GM21528 (cell line): Measurements from ENCODE around the gene DIP2B.
"Not testable (repeated sequence)": the region's sequence is repeated elsewhere in the genome, so short reads cannot be mapped to it uniquely, and the experiment has no call there.

ENCODE experiments used
- ATAC-seq: cut with Tn5 transposase; IDR thresholded peaks from one replicate; pipeline ENCODE4 v1.9.1; 2021; ENCODE audit warnings: mild to moderate bottlenecking, moderate library complexity; ENCODE audit not compliant: unreplicated experiment, low FRiP score

The DIP2B gene

DNA sequence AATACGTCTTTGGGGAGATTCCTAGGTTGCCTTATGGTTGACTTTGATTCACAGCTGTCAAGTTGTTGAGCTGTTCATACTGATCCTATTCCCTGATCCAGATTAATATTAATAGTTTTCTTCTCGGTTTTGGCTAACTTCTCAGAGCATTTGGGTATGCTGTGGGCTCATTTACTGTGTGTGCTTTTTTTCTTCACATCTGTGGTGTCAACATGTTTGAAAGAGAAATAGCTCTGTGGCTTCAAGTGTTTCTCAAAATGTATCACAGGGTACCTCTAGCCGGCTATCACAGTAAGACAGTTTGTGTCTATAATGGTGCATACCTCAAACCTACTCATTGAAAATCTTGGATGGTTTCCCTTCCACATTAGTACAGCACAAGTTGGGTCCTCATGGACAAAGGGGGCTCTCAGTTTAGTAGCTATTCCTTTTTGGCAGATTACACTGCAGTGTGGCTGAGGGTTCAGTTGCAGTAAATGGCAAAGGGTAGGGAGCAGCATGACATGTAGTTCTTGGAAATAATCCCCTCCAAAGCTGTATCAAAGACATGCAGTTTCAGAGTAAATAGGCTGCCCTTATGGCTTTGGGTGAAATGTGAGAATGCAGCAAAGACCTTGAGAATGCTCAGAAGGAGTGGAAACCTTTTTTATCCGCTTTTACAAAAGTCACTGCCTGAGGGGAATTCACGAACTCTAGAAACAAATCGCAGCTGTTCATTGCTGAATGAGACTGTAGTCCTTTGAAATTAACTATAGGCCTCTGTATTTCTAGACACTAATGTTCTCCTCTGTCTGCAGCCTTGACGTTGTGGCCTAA lies 156.7 kb downstream of the DIP2B start:
- no peak for ATAC-seq

DNA sequence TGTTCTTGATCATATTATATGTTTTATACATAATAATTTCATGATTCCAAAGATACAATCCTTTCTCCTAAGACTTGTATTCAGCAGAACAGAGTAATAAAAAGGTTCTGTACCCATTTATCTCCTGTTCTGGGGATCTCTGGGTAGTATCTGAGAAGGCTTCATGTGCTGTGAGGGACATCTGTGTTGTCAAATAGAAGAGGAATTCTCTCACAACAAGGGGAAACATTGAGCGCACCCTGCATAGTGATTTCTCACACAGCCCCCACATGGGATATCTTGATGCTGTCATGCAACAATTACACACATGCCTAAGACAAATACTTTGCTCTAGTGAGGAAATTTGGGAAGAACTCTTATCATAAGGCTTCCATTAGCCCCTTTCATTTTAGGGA lies 157.3 kb downstream of the DIP2B start:
- ATAC-seq, result no peak

DNA sequence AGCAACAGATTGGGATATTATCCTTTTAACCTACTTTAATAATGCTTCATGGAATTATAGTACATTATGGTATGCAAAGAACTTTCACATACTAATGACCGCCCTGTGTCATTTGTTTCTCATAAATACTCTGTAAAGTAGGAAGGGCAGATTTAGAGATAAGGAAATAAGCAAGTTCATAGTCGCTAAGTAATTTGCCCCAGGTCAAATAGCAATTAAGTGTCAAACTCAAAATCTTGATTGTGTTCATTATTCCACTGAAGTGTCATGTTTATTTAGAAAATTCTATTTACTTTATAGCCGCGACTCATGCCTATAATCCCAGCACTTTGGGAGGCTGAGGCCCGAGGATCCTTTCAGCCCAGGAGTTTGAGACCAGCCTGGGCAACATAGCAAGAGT lies 160.4 kb downstream of the DIP2B start:
- ATAC-seq, result no peak

DNA sequence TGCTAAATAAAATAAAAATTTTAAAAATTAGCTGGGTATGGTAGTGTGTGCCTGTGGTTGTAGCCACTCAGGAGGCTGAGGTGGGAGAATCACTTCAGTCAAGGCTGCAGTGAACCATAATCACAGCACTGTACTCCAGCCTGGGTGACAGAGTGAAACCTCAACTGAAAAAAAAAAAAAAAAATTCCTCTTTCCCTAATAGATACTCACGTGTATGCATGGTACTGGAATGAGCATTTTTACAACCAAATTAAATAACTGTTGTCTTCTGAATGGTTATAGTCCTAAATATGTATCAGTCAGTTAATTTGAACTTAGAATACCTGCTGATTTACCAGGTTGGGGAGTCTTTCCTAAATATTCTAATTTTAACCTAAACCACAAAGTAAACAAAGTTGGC lies 160.8 kb downstream of the DIP2B start:
- no peak for ATAC-seq

DNA sequence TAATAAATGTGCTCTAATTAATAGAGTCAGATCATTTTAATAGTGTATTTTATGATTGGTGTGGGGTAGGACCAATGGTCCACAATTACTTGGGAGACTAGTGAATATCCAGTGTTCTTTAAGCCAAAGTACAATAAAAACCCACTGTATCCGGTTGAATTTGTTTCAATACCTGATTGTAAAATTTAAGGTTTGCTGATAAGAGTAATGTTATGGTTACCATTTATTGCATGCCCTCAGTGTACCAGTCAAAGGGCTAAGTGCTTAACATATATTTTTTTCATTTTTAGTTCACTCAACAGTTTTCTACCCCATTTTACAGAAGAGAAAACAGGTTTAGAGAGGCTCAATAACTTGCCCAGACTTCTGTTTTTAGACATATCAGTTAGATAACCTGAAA lies 161.2 kb downstream of the DIP2B start:
- no peak for ATAC-seq

DNA sequence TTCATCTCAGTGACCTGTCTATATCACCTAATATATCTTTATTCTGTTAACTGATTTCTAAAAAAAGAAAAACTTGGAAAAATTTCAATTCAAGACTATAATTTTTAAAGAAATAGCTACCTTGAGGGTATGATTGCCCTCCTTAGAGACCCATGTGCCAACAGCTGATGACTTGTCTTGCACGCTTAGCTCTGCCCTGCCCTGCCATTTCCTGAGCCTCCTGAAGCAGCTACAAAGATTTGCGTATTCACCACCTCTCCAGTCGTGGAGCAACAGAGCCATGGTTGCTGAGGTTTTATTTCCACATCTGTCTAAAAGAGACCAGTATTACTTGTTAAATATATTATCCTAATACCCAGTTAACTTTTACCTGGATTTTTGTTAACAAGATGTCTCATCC lies 167.4 kb downstream of the DIP2B start:
- ATAC-seq, result no peak

DNA sequence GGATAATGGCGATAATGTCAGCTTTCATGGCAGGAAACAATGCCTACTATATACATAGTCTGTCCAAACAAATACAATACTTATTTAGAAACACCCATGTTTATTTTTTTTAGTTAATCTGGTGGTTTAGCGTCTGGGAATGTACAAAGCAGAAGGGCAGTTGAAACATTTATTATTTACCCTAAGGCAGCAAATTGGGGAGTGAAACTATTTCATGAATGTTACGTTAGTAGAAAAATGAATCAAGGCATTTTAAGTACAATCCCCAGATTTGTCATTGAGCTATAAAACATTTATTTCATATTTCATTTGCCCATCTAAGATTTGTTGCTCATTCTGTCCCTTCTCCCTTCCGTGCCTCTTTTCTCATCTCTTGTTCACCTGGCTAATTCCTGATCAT lies 172.0 kb downstream of the DIP2B start:
- ATAC-seq, result no peak

DNA sequence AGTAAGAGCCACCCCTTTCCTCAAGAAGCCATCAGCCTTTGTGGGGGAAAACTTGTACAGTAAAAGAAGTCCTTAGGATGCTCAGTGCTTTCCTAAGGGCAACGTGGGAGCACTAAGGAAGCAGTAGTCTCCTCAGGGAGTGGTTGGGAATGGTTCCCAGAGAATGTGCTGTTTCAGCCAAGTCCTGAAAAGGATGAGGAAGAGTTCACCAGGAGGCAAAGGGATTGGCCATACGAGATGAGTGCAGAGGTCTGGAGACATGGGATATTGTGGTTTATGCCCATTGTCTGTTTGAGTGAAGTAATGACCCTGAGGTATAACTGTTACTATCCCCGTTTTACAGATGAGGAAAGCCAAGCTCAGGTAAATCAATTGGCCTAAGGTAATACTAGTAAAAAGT lies 173.1 kb downstream of the DIP2B start:
- no peak for ATAC-seq

DNA sequence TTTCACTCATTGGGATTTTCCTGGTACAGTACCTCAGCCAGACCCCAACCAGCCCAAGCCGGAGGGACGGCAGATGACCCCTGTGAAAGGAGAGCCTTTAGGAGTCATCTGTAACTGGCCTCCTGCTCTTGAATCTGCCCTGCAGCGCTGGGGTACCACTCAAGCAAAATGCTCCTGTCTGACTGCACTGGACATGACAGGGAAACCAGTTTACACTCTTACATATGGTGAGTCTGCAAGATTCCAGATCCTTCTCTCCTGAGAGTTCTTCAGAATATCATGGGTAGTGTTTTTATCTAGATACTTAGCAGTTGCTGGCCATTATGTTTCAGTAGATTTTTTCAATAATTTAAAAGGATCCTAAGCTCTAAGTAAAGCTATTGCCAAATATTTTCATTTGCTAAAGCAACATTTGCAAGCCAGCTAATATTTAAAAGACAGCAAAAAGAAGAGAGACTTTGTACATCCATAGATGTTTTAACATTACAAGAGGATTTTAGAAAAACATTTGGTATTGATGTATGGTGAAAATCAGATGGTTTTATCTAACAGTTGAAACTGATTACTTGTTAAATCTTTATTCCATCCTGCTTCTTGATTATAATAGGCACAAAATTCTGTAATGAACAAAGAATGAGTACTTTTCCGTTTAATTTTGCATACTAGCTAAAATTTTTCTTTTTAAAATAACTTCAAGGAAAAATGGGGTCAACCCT lies 174.0 kb downstream of the DIP2B start:
- no peak for ATAC-seq

DNA sequence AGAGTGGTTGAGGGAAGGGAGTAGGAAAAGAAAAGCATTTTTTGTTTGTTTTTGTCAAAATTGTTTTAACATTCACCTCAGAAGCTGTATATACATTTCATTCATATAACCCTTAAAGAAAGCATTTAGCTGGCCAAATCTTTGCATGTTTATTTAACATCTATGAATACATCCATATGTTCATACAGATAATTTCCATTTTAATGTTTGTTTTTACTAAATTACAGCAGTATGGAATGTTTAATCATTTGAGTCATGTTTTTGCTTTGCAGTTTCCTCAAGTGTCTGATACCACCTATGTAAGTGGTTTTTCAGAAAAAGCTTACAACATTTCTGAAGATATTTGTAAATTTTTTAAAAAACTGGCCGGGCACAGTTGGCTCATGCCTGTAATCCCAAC lies 174.8 kb downstream of the DIP2B start:
- no peak for ATAC-seq

DNA sequence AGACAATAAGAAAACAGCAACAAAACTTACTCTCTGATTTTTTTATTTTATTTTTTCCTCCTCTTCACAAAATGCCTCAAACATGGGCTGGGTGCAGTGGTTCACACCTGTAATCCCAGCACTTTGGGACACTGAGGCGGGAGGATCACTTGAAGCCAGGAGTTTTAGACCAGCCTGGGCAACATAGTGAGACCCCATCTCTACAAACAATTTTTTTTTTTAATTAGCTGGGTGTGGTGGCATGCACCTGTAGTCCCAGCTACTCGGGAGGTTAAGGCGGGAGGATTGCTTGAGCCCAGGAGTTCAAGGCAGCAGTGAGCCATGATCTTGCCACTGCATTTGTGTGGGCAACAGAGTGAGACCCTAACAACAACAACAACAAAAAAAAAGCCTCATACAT lies 176.3 kb downstream of the DIP2B start:
- ATAC-seq, result not testable (repeated sequence)

DNA sequence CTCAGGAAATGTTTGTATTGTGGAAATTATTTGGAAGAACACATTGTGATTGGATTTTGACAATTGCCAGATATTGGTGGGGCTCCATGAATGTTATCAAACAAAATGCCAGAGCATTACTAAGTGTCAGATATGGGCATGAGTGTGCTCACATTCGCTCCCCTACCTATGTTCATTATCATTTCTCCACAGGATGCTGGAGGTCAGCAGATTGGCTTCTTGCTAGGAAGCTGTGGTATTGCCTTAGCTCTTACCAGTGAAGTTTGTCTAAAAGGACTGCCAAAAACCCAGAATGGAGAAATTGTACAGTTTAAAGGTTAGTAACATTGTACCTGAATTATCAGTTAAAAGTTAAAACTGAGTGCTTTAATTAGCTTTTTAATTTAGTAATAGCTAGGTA lies 180.9 kb downstream of the DIP2B start:
- no peak for ATAC-seq

DNA sequence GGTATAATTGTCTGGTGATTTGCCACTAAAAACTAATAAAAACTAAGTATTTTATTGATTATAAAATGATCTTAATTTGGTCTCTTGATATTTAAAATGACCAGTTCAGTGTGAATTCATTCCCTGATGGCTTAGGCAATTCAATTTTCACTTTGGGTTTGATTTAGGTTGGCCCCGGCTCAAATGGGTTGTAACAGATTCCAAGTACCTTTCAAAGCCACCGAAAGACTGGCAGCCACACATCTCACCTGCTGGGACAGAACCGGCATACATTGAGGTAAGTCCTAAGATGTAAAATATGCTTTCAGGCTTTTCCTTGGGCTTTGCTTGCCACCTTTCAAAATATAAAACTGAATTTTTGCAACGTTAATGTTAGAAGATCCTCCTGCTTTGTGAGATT lies 181.6 kb downstream of the DIP2B start:
- no peak for ATAC-seq

DNA sequence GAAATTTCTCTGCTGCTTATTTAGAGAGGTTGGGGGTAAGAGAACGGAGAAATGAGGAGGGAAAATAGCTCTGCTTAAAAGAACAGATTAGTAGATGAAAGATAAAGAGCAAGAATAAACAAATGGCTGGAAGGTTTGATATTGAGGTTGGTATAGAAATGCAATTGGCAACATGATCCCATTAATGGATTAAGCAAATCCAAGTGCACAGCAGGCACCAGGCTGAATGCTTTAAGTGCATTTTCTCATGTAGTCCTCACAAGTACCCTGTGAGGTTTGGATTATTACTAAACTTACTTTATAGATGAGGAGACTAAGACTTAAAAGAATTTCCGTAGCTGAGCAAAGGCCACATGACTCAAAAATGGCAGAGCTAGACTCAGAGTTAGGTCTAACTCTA lies 182.2 kb downstream of the DIP2B start:
- no peak for ATAC-seq

DNA sequence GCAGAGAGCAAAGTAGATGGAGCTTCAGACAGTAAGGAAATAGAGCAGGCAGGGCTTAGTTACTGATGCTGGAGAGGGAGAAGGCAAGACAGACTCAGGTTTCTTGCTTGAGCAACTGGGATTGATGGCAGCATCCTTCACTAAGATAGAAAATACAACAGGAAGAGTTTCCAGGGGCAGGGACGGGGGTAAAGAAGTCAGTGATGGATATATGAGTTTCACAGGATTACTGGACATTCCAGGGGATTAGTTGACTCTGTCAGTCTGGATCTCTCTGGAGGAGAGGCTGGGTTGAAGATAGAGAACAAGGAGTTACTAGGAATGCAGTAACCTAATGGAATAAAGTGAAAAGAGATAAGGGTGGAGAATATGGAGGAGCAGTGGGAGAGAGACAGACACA lies 184.7 kb downstream of the DIP2B start:
- no peak for ATAC-seq

DNA sequence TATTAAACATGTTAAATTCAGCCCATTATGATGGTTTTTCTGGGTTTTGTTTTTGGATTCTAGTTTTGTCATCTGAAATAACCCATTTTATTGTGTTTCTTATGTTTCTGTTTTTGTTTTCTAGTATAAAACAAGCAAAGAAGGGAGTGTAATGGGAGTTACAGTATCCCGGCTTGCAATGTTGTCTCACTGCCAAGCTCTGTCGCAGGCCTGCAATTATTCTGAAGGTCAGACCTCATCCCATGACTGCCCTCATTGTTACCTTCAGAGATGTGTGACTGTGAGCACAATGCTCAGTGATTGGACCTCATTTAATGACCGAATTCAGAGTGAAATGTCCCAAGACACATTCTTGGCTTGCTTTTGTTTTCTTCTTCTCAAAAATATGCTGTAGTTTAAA lies 186.1 kb downstream of the DIP2B start:
- no peak for ATAC-seq

DNA sequence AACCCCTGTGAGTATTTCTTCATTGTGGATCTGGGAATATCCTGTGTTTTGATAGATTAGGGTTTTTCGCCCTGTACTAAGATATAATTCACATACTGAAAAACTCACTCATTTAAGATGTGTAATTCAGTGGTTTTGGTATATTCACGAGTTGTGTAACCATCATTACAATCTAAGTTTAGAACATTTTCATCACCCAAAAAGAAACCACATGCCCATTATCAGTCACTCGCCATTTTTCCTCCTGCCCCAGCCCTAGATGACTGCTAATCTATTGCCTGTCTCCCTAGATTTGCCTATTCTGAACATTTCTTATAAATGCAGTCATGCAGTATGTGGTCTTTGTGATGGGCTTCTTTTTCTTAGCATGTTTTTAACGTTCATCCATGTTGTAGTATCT lies 191.2 kb downstream of the DIP2B start:
- ATAC-seq, result no peak

DNA sequence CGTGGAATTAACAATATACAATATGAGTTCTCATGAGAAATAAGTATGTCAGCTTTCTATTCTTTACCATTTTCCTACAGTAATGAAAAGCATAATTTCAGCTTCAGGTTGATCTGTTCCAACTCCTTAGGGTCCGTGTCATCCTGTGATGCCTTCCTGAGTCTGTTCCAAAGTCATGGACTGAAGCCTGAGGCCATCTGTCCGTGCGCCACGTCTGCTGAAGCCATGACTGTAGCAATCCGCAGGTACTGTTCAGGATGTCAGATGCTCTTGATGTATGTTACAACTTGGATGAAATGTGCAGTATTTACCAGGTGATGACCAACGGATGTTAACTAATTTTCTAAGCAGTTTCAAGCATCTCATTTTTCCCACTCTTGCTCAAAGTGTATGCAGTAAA lies 192.1 kb downstream of the DIP2B start:
- no peak for ATAC-seq

DNA sequence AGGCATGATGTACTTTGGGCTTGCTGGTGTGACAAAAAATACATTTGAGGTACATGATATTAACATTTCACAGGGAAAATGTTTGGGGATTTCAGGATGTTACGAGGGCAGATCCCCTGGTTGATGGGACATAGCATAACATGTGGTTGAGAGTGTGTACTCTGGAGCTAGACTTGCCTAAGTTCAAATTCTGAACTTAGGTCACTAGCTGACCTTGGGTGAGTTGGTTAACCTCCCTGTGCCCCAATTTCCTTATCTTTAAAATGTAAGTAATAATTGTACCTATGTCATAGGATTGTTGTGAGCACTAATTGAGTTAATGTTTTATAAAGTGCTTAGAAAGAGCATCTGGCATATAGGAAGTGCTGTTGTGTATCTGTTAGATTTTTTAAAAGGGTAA lies 194.4 kb downstream of the DIP2B start:
- no peak for ATAC-seq

DNA sequence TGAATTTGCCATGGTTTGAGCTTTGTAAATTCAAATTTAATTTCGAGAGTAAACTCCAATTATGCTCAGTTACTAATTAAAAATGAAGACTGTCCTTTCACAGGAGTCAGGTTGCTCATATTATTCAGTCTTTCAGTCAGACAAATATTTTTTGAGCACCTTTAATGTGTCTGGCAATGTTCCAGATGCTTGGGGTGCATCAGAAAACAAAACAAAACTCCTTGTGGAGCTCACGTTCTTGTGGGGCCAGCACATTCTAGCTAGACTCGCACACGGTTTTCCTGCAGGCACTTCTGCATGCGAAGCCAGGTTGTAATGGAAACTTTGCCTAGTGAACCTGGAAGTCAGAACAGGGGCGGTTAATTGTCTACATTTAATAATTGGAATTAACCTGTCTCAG lies 195.2 kb downstream of the DIP2B start:
- no peak for ATAC-seq

DNA sequence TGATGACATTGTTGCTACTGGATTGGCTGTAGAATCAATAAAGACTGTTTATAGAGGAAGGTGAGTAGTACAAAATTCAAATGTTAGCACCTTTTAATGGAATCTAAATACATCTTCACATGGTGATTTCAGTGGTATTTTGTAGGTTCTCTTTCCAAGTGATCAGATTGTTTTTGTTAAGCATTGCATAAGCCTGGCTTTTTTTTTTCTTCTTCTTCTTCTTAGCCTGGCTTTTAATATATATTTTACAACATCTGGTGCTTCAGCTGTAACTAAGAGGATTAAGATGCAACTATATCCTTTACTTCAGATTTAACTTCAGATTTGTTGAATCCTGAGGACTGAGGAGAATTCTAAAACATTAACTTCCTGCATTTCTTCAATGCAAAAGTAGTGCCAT lies 201.8 kb downstream of the DIP2B start:
- no peak for ATAC-seq

DNA sequence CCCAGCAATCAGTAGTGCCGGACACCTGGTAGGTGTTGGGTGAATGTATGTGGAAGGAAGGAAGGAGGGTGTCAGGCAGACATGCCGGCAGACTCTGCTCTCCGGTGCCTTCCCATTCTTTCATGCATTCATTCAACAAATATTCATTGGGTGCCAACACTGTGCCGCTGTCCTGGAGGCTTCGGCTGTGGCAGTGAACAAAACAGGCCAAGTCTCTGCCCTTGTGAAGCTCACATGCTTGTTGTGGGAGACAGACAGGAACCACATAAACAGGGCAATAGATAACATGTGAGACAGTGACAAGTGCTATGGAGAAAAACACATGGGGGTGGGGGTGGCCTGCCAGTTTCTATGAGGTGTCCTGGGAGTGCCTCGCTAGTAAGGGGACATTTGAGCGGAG lies 202.6 kb downstream of the DIP2B start:
- no peak for ATAC-seq
